Activated CD4-positive, alpha-beta T cell treated with anti-CD3 and anti-CD28 coated beads, Interleukin-2, amount 50 U/mL, for 16 hours (primary cell): ENCODE measurements around the gene MAB21L2.

ENCODE experiments used
- DNase-seq: peaks from one replicate; pipeline ENCODE4 v3.0.0-alpha.2; 2020

MAB21L2 gene

DNA sequence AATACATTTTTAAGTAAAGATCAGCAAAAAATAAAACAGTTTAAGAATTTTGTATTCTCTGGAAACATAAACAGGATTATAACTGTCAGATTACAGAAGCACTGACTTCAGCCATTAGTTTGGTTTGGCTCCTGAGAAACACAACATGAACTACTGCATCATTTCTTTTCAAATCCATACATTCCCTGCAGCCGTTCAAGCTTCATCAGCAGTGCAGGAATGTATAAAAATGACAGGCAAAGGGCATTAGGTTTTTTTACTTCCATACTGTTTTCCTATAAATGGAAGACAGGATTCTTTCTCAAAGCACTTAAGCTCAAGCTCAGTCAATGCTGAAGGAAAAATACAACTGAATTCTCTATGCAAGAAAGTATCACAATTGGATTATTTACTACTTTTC, 4.2 kb upstream of the MAB21L2 start:
- DNase-seq: no peak

DNA sequence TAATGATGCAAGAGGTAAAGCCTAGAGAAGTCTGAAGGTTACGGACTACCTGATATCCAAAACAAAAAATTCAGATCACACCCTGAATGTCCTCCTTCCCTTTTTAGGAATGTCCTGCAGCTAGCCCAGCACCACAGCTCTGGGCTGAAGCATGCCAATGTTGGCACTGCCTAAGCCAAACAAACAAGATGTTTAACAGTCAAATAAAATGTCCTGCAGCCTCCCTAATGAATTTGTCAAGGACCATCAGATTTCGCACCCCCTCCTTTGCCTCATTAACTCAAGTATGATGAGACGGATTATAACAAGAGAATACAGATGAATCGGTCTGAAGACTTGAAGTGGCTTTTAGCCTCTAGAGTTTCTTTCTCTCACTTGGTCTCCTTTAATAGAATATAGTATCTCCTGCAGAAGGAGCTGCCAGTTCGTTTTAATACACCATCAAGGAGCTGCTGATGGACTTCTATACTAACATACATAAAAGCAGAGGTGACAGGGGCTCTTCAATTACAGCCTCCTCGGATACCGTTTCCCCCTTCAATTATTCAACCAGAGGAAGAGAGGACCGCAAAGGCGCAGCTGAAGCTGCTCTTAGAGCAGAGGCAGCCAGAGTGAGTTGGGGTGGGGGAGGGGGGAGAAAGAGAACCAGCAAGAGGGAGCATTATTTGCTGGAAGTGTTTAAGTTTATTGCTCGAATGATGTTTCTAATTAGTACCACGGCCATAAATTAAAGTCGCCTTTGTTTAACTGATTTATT, 3.0 kb upstream of the MAB21L2 start:
- no peak for DNase-seq

DNA sequence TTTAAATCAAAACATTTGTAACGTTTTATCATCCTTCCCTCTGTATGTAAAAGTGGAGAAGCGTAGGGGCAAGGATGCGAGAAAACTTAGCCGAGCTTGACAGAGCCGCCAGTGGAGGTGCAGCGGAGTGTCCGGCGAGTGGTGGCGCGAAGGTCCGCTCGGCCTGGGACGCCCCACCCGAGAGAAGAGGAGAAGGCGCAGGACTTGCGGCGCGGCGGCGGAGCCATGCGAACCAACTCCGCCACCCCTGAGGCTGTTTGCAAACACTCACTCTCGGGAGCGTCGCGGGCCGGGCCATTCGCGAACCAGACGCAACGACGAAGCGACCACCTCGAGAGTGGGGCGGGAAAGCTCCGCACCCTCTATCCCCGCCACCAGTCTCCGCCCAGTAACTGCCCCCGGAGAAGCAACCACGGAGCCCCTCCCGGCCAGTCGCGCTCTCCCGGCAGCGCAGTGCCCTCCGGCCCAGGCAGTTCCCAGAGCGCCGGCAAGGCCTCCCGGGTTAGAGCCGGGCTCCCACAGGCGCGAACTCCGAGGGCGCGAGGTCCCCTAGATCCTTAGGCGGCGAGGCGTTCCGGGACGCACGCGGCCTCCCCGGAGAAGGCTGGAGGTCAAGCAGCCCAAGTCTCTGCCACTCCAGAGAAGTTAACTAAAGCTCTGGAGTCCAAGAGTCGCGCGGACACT, 2.3 kb upstream of the MAB21L2 start:
- no peak for DNase-seq

DNA sequence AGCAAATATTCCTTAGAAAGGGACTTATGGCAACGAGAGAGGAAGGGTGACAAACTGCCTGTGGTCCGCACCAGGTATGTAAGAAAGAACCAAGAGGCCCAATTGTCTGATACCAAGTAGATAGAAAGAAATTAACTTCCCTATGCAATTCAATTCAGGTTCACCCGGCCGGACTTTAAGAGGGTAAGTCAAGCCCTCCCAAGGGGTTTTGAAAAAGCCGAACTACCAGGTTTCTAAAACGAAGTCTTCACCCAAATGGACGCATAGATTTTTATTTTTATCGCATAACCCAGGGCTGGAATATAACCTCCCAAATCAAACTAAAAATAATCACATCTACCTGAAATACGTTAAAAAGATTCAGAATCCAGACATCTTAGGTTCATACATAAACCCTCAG, 1.6 kb upstream of the MAB21L2 start:
- DNase-seq: no peak

DNA sequence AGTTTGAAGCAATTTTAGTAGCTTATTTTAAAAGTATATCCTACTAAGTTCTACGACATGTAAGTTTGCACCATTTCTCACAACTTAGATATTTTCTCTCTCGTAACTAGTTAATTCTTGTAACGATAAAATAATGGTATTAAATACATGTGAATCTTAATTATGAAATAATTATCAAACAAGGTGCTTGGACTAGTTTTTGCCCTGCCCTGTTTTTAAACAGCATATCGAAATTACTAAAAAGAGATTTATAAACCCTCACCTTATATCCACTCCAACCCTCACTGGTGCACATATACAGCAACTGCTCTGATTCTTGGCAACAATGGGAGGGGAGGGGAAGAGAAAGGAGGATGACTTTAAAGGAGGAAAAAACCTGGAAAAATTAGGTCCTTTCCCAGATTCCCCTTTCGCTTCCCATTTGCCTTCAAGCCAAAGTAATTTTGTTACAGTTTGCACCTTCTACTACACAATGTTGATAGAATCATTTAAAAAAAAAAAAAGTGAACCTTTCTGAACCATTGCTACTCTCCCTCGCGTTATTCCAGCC, 820 bp upstream of the MAB21L2 start:
- no peak for DNase-seq

DNA sequence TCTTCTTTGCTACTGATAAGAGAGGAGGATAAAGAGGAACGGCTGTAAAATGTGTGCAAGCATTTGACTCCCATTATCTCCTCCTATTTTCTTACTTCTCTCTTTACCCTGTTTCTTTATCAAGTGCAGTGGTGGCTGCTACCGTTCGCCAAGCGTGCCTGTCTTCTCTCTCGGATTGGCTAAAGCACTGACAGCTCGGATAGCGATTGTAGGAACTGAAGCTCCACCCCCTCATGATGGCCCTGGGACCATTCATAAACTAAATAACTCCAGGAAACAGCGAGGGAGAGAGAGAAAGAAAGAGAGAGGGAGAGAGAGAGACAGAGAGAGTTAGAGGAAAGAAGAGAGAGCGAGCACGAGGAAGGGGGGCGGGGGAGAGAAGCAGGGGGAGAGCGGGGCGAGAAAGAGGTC, 305 bp upstream of the MAB21L2 start:
- no peak for DNase-seq

DNA sequence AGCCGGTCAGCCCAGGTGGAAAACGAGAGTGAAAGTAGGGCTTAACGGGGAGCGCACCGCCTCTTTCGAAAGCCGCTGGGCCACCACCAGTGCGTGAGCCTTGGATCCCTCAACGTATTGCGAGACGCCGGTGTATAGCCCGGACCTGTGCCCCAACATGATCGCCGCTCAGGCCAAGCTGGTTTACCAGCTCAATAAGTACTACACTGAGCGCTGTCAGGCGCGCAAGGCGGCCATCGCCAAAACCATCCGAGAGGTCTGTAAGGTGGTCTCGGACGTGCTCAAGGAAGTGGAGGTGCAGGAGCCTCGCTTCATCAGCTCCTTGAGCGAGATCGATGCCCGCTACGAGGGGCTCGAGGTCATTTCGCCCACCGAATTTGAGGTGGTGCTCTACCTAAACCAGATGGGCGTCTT, 929 bp downstream of the MAB21L2 start:
- no peak for DNase-seq

DNA sequence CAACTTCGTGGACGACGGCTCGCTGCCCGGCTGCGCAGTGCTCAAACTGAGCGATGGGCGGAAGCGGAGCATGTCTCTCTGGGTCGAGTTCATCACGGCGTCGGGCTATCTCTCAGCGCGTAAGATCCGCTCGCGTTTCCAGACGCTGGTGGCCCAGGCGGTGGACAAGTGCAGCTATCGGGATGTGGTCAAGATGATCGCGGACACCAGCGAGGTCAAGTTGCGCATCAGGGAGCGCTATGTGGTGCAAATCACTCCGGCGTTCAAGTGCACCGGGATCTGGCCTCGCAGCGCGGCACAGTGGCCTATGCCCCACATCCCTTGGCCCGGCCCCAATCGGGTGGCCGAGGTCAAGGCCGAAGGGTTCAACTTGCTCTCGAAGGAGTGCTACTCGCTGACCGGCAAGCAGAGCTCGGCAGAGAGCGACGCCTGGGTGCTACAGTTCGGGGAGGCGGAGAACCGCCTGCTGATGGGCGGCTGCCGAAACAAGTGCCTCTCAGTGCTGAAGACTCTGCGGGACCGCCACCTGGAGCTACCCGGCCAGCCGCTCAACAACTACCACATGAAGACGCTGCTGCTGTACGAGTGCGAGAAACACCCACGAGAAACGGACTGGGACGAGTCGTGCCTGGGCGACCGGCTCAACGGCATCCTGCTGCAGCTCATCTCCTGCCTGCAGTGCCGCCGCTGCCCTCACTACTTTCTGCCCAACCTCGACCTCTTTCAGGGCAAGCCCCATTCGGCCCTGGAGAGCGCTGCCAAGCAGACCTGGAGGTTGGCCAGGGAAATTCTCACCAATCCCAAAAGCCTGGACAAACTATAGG, 1.5 kb downstream of the MAB21L2 start:
- DNase-seq: no peak

DNA sequence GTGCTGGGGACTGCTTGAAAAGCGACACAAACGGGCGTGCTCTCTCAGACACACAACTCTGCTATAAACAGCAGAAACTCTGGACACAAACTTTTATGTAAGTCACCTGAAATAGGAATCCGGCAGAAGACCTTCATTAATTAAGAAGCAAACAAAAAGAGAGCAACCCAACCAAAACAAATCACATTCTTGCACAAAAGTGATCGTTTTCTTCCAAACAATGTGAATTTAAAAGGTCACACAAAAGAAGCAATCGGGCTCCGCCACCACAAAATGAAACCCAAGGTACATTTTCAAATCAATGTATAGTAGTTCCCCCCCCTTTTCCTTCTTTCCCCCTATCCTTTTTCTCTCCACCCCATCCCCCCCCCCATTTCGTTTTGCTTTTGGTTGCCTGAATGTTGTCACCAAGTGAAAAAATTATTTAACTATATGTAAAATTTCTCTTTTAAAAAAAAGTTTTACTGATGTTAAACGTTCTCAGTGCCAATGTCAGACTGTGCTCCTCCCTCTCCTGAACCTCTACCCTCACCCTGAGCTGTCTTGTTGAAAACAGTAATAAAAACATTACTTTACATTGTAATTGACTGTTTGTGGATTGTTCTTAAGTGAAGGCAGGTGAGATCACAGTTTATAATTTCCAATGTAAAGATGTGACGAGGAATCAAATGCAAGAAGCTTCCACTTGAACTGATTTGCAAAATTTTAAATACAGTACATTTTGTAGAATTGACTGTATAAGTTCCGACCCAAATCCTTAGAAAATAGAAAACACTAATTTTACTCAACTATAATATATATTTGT, 2.4 kb downstream of the MAB21L2 start:
- no peak for DNase-seq

DNA sequence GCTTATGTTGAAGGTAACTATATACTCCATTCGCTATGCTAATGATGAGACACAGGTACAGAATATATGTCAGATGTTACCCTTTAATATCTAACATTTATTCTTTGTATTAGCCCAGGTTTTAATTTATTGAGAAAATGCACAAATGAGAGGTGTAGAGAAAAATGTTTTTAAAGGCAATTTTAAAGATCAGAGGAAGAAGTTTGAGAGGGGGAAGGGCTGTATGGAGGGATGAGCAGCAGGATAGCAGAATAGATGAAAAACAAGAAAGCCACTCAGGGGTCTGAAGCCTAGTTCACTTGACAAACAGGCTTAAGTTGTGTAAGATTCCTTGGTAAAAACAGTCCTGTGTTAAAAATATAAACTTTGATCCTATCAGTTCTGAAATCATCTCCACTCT, 3.7 kb downstream of the MAB21L2 start:
- no peak for DNase-seq

DNA sequence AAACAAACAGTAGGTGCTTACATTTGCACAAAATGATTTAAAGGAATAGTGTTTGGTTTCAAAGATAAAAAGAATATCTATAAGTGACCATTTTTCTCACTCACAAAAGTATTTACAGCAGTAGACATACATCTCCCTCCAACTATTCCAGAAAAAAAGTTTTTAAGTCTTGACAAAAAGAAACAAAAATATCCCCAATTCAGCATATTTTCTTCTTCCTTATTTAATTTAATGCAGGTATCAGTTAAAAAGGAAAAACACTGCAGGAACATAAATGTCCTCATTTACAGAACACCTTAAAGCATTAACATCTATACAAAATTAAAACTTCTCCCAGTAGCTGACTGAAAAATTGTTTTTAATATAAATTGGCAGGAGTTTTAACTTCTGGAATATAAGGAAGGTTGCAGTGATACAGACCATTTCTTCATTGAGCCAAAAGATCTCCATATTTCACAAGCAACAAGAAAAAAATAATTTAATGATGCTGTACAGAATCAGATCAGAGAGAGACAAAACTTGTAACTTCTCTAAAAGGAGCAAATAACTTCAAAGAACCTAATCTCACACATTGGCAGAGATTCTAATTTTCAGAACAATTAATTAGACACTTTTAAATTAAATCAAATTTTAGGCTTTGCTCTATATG, 4.3 kb downstream of the MAB21L2 start:
- no peak for DNase-seq

DNA sequence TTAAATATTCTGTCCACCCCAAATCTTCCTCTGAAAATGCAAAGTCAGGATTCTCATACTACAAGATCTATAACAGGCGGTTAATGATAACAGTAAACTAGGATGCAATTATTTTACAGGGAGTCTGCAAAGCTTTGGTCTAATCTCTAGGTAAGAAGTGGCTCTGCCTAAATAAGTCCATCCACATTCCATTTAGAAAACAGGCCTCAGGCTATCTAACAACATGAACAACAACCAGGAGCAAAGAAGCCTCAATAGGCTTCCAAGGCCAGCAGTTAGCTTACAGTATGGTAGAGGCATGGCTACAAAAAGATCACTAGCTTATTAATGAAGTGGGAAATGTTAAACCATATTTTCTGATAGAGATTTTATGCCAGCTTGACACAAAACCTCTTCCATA, 6.4 kb downstream of the MAB21L2 start:
- no peak for DNase-seq

DNA sequence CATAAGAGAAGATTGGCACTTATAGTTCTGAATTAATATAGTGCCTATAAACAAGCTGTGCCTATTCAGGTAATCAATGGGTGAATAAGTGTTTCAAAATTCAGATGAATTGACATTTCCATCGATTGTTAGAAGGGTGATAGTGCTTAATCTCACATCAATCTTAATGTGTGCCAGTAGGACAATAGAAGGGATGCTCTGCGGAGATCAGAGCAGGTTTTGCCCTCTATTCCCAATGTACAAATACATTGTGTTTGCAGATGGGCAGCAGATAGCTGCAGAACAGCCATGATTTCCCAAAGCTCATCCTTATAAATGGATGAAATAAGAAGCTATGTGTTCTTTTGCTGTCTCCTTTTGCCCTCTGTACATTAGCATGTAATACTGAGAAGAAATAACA, 7.2 kb downstream of the MAB21L2 start:
- DNase-seq: no peak

DNA sequence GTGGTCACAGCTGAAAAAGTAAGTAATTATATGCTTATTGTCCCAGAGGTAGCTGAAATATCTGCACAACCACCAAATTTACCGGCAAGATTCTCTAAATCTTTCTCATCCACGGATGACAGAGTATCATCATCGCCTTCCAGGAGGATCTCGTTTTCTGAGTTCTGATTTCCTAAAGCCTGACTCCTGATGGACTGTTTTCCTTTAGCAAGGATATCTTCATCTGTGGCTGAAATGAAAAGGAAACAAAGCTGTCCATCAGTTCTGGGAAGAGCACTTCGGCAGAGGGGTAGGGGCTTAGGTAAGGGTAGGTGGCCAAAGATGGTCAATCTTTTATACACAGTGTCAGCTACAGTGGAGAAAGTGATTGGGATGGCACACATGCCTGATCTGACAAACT, 8.7 kb downstream of the MAB21L2 start:
- no peak for DNase-seq

DNA sequence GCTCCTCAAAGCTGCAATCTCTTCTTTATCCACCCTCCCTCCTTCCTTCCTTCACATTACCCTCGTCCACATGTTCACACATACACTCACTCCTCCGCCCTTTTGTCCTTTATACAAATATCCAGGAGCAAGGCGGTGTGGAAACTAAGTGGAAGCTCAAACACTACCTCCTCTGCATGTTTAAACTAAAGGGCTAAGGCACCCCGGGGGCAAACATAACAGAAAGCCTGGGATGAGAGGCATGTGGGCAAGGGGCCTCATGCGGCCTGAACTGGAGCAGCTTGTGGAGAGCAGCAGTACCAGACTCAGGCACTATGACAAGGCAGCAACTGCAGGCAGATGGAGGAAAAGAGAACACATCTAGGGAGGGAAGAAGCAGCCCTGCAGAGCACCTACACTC, 9.5 kb downstream of the MAB21L2 start:
- DNase-seq: no peak

DNA sequence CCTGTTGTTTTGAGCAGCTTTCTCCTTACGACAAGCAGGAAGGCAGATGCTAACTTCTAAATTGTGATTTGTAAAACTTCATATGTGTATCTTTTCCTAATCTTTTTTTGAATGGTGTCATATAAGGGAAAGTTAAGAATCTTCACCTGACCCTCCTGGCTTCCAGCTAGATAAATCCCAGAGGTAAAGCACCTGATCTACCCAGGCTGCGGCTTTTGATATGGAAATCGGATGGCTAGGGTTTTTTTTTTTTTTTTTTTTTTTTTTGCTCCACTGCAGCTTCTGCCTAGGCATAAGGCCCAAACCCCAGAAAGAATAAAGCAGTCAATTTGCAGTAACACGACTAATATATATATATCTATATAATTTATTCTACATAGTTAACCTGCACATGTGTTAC, 10.0 kb downstream of the MAB21L2 start:
- DNase-seq: no peak

DNA sequence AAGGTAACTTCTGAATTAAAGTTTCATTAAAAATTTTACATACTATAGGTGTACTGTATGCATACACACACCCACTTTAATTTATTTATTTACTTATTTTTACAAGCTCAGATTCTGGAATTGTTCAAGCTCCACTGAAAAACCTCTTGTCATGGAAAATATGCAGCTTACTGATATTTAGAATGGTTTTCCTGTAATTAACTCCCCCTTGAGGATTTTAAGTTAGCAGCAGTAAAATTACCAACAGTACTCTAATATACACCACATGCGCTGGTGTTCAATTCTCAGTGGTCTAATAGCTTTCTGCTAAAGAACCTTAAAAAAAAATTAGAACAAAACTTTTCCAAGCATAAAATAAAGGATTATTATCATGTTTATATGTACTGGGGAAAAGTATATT, 12.0 kb downstream of the MAB21L2 start:
- DNase-seq: no peak

DNA sequence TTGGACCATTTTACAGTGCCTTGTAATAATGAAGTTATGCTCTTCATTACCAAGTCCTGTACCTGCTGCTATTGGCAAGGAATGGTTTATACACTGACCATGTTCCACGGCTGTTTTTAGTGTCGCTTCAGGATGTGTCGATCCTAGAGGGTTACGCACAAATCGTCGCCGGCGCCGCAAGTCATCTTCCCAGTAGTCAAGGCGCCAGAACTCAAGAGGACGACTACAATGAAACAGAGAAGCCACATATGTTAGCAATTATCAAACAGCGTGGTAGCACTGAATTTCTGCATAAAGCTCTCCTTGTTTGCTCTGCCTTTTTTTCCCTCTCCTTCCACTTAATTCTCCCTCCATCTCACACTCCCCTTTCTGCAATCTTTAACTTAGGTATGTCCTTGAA, 17.0 kb downstream of the MAB21L2 start:
- DNase-seq: no peak

DNA sequence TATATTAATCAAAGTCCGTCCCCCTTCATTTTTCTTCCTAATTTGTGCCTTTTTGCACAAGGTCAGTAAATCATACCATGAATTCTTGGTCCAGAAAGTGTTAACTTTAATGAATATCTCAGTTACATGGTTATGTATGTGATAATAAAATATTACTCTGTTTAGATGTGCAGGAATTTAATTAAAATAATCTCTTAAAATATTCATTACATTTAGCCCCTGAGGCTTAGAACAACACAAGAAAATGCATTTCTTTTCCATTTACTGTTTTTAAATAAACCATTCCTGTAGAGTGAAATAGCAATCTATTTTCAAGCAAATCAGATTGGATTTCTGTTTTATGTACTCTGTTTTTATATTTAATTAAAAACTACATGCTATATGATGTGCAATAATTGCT, 17.6 kb downstream of the MAB21L2 start:
- no peak for DNase-seq

DNA sequence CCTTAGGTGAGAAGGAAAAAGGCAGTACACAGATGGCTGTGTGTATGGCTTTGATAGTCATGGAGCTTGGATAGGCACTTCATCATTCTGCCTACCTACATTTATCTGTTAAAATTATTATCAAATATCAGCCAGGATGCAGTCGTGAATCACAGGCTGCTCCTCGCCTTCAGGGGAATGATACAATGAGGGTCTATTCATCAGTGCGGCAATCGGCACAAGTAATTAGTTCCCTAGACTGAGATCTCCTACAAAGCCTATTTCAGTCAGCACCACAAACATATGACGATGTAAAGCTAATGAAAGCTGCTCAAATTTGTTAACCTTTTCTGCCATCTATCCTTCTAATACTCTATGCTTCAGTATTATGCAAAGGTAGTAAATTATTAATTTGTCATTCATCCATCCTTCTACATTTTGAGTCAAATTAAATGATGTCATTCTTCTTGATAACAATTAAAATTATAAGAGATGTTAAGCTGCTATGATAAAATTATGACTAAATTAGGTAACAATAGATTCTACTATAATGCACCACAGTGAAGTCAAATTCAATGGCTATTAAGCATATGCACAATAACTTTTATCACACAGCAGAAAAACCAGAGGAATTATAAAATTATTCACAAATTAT, 19.0 kb downstream of the MAB21L2 start:
- DNase-seq: no peak

DNA sequence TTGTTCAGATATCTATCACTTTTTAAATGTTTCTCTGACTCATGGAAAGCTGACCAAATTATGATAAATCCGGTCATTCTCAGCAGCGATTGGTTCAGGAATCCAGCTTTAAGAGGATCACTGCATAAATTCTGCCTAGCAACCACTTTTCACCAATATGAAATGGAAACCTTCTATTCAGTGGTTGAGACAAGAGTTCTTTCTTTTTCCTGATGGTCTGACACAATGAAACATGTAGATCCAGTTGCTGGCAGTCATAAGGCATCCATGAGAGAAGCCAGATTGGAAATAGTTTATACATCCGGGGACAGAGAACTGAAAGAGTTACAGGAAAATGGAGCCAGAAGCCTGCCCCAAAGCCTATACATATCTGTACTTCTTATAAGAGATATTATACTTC, 27.2 kb downstream of the MAB21L2 start:
- no peak for DNase-seq

DNA sequence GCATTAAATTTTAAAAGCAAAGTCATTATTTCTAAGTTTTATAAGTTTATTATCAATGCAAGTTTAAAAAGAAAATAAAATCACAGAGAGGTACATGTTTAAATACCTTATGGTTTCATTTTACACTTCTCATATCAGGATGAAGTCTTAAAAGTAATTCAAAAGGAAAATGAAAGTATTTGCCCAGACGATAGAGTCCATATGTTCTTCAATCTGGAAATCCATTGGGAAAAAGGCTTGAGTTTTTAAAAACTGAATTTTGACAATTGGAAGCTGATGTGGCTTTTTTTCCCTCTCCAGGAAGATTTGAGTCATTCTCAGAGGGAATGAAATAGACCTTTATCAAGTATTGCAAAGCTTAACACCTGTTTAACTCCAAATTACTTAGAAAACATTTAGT, 37.1 kb downstream of the MAB21L2 start:
- DNase-seq: no peak
